ENCODE measurements around the gene GREB1. TPM values are rescaled to one million over a fixed set of nuclear protein-coding genes. Genes with fewer than 3 reads are reported as not detected.
A peak's percentile ranks its signal among the peaks of the same experiment; 100 is the strongest.

Gene GREB1
- total RNA-seq, 4 donors from 2014 or later: 3.0 to 6.1 (median 4.3) TPM

DNA sequence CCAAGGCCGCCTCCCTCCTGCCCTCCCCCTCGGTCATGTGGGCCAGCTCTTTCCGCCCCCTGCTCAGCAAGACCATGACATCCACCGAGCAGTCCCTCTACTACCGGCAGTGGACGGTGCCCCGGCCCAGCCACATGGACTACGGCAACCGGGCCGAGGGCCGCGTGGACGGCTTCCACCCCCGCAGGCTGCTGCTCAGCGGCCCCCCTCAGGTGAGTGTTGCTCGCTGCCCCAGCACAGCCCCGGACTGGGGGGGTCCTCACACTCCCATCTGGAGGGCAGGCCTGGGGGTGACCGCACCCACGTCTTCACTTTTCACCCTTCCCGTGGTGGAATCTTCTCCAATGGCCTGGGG lies 84.8 kb downstream of the GREB1 start:
- no peak for DNase-seq (ENCODE audit: low spot score in 2 of 2)
- peaks cover 32% of the 10 kb centered on the region for H3K36me3 ChIP-seq

DNA sequence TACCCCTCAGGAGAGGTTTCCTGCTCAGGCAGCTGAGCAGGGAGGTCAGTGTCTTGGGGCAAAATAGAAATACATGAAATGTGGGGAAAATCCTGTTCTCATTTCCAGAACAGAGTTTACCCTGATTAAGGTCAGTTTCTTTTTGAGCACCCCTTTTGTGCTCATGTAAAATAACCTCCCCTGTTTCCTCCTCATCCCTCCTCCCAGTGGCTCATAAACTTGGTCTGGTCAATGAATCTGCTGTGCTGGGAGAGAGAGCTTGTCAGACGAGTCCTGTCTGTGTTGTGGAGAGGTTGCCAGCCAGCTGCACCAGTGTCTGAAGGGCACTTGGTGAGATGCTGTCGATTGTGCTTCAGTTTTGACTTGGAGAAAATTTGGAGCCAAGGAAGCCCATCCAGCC lies 87.6 kb downstream of the GREB1 start:
- H3K4me1 ChIP-seq: no peaks in the 10 kb centered on the region
- H3K36me3 ChIP-seq: peaks cover 42% of the 10 kb centered on the region
- no peak for TF ChIP-seq EP300 (IDR thresholded peaks at IDR 0.05)
- no peak for TF ChIP-seq POLR2AphosphoS5 (IDR thresholded peaks at IDR 0.05)
- TF ChIP-seq, protein P1, sequence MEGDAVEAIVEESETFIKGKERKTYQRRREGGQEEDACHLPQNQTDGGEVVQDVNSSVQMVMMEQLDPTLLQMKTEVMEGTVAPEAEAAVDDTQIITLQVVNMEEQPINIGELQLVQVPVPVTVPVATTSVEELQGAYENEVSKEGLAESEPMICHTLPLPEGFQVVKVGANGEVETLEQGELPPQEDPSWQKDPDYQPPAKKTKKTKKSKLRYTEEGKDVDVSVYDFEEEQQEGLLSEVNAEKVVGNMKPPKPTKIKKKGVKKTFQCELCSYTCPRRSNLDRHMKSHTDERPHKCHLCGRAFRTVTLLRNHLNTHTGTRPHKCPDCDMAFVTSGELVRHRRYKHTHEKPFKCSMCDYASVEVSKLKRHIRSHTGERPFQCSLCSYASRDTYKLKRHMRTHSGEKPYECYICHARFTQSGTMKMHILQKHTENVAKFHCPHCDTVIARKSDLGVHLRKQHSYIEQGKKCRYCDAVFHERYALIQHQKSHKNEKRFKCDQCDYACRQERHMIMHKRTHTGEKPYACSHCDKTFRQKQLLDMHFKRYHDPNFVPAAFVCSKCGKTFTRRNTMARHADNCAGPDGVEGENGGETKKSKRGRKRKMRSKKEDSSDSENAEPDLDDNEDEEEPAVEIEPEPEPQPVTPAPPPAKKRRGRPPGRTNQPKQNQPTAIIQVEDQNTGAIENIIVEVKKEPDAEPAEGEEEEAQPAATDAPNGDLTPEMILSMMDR (IDR thresholded peaks at IDR 0.05): no peak
- no peak for TF ChIP-seq POLR2A (IDR thresholded peaks at IDR 0.05)
- DNase-seq (ENCODE audit: low spot score in 2 of 2): peak in 1 of 2 donors; percentile 35
- H3K27me3 ChIP-seq: no peaks in the 10 kb centered on the region
- H3K4me3 ChIP-seq: no peak overlapping the region
- WGBS: 36% methylated on average over 2 of the region's 2 CpGs
- no peak overlapping the region for H3K27ac ChIP-seq
- no peaks in the 10 kb centered on the region for H3K9me3 ChIP-seq

More for the DNA sequence above, 84.8 kb downstream of the GREB1 start:
- Histone ChIP-seq H3K4me1 (no peaks in the 10 kb centered on the region), H3K27me3 (no peaks in the 10 kb centered on the region), H3K4me3 (no peak overlapping the region), H3K9me3 (no peaks in the 10 kb centered on the region), H3K27ac (no peak overlapping the region)
- WGBS: 93% methylated on average over 15 of the region's 20 CpGs
- no peak for TF ChIP-seq EP300 (IDR thresholded peaks at IDR 0.05)
- TF ChIP-seq, protein P1 (IDR thresholded peaks at IDR 0.05): no peak
- TF ChIP-seq POLR2A (IDR thresholded peaks at IDR 0.05): no peak
- no peak for TF ChIP-seq POLR2AphosphoS5 (IDR thresholded peaks at IDR 0.05)

DNA sequence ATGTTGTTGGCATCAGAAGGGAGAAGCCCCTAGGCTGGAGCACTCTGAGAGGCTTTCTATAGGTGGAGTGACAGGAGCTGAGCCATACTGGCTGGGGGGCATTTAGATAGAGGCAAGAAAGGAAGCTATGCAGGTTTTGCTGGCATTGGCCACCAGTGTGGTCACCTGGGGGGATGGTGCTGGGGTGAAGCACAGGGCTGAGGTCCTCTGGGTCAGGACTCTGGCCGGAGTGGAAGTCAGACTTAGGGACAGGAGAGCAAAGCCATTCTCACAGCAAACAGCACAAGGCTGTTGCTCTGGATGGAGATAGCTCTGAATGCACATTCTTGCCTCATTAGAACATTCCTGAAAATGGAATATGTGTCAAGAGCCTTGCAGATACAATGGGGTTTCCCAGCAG lies 88.8 kb downstream of the GREB1 start:
- no peak overlapping the region for H3K4me3 ChIP-seq
- no peaks in the 10 kb centered on the region for H3K27me3 ChIP-seq
- H3K27ac ChIP-seq: no peak overlapping the region
- no peaks in the 10 kb centered on the region for H3K4me1 ChIP-seq
- WGBS: 100% methylated on average over 1 of the region's 1 CpG
- no peaks in the 10 kb centered on the region for H3K9me3 ChIP-seq
- H3K36me3 ChIP-seq: peaks cover 44% of the 10 kb centered on the region
- DNase-seq (ENCODE audit: low spot score in 2 of 2): peak; percentile 27 to 52
- TF ChIP-seq EP300 (IDR thresholded peaks at IDR 0.05) (no peak), POLR2AphosphoS5 (IDR thresholded peaks at IDR 0.05) (no peak), POLR2A (IDR thresholded peaks at IDR 0.05) (no peak)
- TF ChIP-seq, protein P1 (IDR thresholded peaks at IDR 0.05): no peak

DNA sequence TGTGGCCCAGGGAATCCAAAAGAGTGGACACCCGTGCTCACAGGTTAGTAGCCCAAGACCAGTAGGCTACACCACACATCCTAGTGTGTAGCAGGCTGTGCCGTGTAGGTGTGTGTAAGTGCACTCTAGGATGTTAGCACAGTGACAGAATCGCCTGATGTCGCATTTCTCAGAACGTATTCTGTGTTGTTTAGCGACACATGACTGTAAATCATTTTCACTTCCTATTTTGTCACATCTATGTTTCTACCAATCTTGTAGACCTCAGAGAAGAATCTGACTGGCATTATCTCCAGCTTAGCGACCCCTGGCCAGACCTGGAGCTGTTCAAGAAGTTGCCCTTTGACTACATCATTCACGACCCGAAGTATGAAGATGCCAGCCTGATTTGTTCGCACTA lies 91.0 kb downstream of the GREB1 start:
- TF ChIP-seq POLR2A (IDR thresholded peaks at IDR 0.05) (no peak), POLR2AphosphoS5 (IDR thresholded peaks at IDR 0.05) (no peak), EP300 (IDR thresholded peaks at IDR 0.05) (no peak)
- TF ChIP-seq, protein P1 (IDR thresholded peaks at IDR 0.05): no peak
- Histone ChIP-seq H3K36me3 (peaks cover 41% of the 10 kb centered on the region), H3K9me3 (no peaks in the 10 kb centered on the region), H3K4me1 (no peaks in the 10 kb centered on the region), H3K4me3 (no peak overlapping the region), H3K27ac (no peak overlapping the region), H3K27me3 (no peaks in the 10 kb centered on the region)
- peak in 1 of 2 donors; percentile 17 for DNase-seq (ENCODE audit: low spot score in 2 of 2)
- WGBS: 91% methylated on average over 10 of the region's 10 CpGs

DNA sequence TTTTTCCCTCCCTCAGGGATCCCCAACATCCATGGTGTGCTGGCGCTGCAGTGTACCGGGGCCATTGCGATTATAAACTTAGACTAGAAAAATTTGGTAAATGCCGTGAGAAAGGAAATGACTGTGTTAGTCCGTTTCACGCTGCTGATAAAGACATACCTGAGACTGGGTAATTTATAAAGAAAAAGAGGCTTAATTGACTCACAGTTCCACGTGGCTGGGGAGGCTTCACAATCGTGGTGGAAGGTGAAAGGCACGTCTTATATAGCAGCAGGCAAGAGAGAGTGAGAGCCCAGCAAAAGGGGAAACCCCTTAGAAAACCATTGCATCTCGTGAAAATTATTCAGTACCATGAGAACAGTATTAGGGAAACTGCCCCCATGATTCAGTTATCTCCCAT lies 91.8 kb downstream of the GREB1 start:
- WGBS: 82% methylated on average over 10 of the region's 10 CpGs
- peaks cover 47% of the 10 kb centered on the region for H3K36me3 ChIP-seq
- DNase-seq (ENCODE audit: low spot score in 2 of 2): no peak
- no peaks in the 10 kb centered on the region for H3K27me3 ChIP-seq
- no peak overlapping the region for H3K4me3 ChIP-seq
- no peak overlapping the region for H3K27ac ChIP-seq
- TF ChIP-seq EP300 (IDR thresholded peaks at IDR 0.05): no peak
- TF ChIP-seq POLR2A (IDR thresholded peaks at IDR 0.05): no peak
- TF ChIP-seq, protein P1 (IDR thresholded peaks at IDR 0.05): no peak
- TF ChIP-seq POLR2AphosphoS5 (IDR thresholded peaks at IDR 0.05): no peak
- H3K4me1 ChIP-seq: no peaks in the 10 kb centered on the region
- H3K9me3 ChIP-seq: no peaks in the 10 kb centered on the region
